HG03442 (cell line): ENCODE results near the gene DSCAM.
"Not testable (repeated sequence)": the region's sequence is repeated elsewhere in the genome, so short reads cannot be mapped to it uniquely, and the experiment has no call there.

Source experiments
- ATAC-seq: cut with Tn5 transposase; IDR thresholded peaks from one replicate; pipeline ENCODE4 v1.9.1; 2021; ENCODE audit warnings: mild to moderate bottlenecking, moderate library complexity; ENCODE audit not compliant: unreplicated experiment

DSCAM gene

DNA sequence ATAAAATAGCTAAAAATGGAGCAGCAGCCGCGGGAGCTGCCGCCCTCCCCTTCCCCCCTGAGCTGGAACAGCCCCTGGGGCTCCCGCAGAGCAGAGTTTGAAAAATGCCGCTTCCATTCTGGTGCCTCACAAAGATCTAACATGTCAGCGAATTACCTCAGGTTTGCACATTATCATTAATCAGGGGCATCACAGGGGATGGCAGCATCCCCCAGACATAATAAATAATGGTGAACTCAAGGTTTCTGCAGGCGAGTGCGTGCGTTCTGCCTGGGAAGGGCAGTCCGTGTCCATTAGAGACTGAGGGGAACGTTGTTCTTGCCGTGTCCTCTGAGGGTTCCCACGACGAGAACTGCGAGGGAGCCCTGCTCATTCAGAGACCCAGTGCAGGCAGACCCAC is 372.4 kb downstream of the DSCAM start:
- ATAC-seq, result no peak

DNA sequence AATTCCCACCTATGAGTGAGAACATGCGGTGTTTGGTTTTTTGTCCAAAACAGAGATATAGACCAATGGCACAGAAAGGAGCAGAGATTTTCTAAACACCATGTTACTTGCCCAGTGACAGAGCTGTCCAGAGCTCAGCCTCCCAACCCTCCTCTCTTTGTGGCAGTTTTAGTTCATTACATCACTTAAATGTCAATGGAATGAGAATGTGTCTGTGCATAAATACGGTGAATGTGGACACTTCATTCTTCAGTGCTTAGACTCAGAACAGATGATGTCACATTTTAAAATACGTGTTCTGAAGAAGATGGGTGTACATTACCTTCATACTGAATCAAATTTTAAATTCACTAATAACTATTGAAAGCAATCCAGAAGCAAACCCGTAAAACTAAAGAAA is 374.9 kb downstream of the DSCAM start:
- no peak for ATAC-seq

GRCh38 chr21:40471103-40471502 is 375.9 kb downstream of the DSCAM start:
- no peak for ATAC-seq

- ATAC-seq, result no peak
These were observed 380.0 kb downstream of the DSCAM start for GRCh38 chr21:40466893-40467483.

DNA sequence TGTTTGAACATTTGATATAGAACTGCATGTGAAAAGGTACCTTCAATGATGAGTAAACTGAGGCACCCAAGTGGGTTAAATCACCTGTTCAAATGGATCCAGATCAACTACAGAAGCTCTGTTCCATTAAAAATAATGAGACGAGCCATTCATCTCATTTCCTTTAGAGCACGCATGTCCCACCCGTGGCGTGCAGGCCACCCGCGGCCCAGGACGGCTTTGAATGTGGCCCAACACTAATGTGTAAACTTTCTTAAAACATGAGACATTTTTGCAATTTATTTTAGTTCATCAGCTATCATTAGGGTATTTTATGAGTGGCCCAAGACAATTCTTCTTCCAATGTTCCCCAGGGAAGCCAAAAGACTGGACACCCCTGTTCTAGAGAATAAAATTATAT is 381.6 kb downstream of the DSCAM start:
- ATAC-seq, result no peak

DNA sequence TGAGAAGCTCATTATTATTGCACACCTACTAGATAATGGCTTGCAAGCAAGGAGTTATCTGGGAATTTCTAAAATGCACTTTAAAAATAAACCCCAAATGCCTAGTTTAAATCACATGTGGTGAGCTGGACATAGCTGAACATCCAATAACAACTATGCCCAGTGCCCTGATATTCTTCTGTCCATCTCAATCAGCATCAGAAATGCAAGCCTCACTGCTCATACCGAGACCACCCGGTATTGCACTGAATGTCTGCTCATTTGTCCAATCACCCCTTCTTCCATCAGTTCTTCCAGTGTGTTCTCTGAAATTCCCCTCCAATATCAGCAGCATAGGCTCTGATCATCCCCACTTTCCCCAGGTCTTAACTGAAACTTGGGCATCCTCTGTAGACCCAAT is 383.8 kb downstream of the DSCAM start:
- no peak for ATAC-seq

- no peak for ATAC-seq
These were observed 385.9 kb downstream of the DSCAM start for GRCh38 chr21:40461008-40461407.

DNA sequence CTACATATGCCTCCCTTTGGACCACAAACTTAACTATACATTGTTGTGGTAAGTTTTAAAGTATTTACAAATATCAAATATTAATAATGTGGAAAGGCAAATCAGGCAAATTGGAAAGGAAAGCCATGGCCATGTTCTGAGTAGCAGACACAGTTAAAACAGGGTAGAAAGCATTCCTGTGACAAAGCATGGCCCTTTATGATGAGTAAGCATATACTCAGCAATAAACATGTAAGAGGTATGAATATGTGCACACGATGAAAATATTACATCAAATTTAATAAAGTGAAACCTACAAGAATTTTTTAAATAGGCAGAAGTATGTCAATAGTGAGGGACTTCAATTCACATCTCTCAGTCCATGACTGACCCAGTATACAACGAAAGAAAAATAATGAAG is 389.2 kb downstream of the DSCAM start:
- no peak for ATAC-seq

DNA sequence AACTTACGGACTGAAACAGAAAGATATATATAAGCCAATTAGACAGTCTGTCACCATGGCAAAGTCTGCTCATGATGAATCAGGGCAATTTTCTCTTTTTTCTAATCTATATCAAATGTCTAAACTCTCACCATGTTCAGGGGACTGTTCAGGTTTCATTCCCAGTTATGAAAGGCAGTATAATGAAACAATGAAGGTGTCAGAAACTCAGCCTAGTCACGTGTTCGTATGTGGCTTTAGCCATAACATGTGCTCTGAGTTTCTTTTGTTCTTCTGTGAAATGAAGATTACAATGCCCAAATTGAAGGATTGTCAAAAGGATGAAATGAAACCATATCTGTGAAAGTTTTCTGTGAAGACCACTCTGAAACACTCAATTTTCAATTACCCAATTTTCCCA is 392.9 kb downstream of the DSCAM start:
- no peak for ATAC-seq

DNA sequence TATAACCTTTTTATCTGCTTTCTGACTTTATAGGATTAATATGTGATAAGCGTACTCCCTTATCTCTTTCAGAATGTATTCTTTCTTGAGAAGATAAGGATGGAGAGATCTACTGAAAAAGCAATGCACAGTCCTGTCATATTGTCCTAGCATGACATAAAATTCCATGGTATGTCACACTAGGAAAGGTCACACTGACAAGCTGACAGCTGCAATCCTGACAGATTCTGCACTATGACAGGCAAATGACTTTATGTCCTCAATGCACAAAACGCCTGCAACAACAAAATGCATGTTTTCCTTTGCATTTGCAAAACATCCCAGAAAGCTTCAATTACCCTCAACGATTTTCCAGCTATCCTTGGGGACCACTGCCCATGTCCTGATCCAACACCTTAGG is 393.8 kb downstream of the DSCAM start:
- no peak for ATAC-seq

- no peak for ATAC-seq
These were observed 394.4 kb downstream of the DSCAM start for GRCh38 chr21:40452548-40452947.

DNA sequence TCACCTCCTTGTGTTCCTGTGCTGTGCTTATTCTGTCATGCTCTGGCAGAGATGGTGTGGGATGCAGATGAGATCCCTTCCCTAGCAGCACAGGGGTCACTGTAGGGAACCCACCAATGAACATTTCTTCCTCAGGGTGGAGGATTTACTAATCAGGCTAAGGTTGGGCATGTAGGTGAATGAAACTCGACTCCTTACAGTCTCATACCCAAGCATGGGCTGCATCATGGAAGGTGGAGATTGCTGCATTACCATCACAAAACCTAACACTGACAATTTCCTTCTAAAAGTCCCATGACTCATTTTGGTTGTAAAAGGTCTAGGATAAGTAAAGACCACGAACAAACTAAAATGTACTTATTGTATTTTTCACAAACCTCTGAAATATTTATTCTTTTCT is 399.9 kb downstream of the DSCAM start:
- no peak for ATAC-seq

DNA sequence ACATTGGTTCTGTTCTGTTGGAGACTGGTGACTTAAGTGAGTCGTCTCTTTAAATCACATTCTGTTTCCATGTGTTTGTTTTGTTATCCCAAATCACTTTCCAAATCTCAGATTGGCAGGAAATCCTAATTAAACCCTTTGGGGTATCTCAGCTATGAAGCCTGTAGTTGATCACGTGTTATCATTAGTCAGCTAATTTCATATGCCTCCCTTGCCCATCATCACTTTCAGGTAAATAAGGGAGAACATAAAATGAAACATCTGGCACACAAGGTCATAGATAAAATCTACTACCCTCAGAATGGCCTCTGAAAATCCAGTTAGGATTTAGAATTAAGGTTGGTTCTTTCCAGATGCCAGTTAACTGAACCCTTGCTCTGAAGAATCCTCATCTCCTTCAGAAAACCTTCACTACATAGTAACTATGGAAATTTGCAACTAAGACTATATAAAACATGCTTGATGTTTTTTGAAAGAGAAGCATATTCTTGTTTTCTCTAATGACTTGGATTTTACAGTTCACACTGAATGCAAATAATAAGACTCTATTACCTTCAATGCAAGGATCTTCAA is 401.5 kb downstream of the DSCAM start:
- ATAC-seq, result no peak

DNA sequence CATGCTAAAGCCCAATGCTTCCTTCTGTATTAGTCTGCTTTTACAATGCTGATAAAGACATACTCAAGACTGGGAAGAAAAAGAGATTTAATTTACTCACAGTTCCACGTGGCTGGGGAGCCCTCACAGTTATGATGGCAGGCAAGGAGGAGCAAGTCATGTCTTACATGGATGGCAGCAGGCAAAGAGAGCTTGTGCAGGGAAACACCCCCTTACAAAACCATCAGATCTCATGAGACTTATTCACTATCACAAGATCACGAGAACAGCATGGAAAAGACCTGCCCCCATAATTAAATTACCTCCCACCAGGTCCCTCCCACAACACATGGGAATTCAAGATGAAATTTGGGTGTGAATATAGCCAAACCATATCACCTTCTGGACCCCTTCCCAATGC is 407.4 kb downstream of the DSCAM start:
- ATAC-seq, result not testable (repeated sequence)

- no peak for ATAC-seq
These were observed 408.3 kb downstream of the DSCAM start for GRCh38 chr21:40438616-40439015.

DNA sequence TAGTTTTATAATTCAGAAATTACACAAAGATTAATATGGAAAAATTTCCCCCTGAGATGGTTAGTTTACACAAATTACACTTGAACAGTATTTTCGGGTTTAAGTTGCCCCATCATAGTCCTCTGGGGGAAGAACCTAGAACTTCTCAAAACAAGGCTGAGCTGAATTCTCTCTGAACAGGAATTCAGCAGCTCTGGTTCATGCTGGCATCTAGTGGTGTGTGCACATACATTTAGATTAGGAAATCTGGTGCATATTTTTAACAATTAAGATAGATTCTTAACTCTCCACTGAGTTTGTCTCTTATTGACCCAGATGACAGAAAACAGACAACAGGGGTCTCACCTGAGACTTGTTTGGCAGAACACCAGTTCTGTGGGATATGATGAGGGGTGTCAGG is 410.7 kb downstream of the DSCAM start:
- ATAC-seq, result no peak

DNA sequence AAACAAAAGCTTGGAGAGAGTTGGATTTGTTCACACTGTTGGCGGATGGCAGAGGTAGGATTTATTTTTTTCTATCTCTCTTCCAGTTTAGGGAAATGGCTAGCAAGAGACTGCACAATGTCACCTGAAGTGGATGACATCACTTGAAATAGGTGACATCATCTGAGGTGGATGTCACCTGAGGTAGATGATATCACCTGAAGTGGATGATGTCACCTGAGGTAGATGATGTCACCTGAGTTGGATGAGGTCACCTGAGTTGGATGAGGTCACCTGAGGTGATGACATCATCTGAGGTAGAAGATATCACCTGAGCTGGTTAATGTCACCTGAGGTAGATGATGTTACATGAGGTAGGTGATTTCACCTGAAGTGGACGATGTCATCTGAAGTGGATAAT is 413.4 kb downstream of the DSCAM start:
- no peak for ATAC-seq

GRCh38 chr21:40425981-40426380 is 421.0 kb downstream of the DSCAM start:
- no peak for ATAC-seq

- no peak for ATAC-seq
These were observed 423.9 kb downstream of the DSCAM start for GRCh38 chr21:40422896-40423635.

- no peak for ATAC-seq
These were observed 425.8 kb downstream of the DSCAM start for GRCh38 chr21:40421121-40421520.

GRCh38 chr21:40416572-40416971 is 430.4 kb downstream of the DSCAM start:
- ATAC-seq, result no peak

GRCh38 chr21:40408561-40408960 is 438.4 kb downstream of the DSCAM start:
- no peak for ATAC-seq

GRCh38 chr21:40404396-40404800 is 442.6 kb downstream of the DSCAM start:
- ATAC-seq, result no peak
